ENCODE data around the gene ZBTB7A. TPM values are rescaled to one million over a fixed set of nuclear protein-coding genes. Genes with fewer than 3 reads are reported as not detected.
"Not testable (repeated sequence)": the region's sequence is repeated elsewhere in the genome, so short reads cannot be mapped to it uniquely, and the experiment has no call there.

ZBTB7A gene
- total RNA-seq, 1 donor from 2014 or later = 21.0 TPM

- H3K27me3 Mint-ChIP-seq = no peaks in the 10 kb centered on the region
- no peaks in the 10 kb centered on the region for H3K9me3 Mint-ChIP-seq
- no peaks in the 10 kb centered on the region for H3K36me3 Mint-ChIP-seq
- H3K4me3 Mint-ChIP-seq = no peak overlapping the region
- no peak for TF ChIP-seq CTCF (conservative IDR thresholded peaks at IDR 0.05)
- H3K4me1 Mint-ChIP-seq (ENCODE audit: unreplicated experiment) = peaks cover 21% of the 10 kb centered on the region
- no peak for DNase-seq (ENCODE audit: extremely low spot score, unreplicated experiment)
- no peak overlapping the region for H3K27ac Mint-ChIP-seq
Measured at GRCh38 chr19:4013886-4014540, 52.7 kb downstream of the ZBTB7A start.

GRCh38 chr19:4012975-4013634 is 53.6 kb downstream of the ZBTB7A start:
- Mint-ChIP-seq H3K27me3 (no peaks in the 10 kb centered on the region), H3K4me3 (no peak overlapping the region), H3K4me1 (ENCODE audit: unreplicated experiment) (peaks cover 28% of the 10 kb centered on the region), H3K9me3 (no peaks in the 10 kb centered on the region), H3K27ac (no peak overlapping the region), H3K36me3 (no peaks in the 10 kb centered on the region)
- TF ChIP-seq CTCF (conservative IDR thresholded peaks at IDR 0.05) = no peak
- no peak for DNase-seq (ENCODE audit: extremely low spot score, unreplicated experiment)

- no peak for DNase-seq (ENCODE audit: extremely low spot score, unreplicated experiment)
- no peak for TF ChIP-seq CTCF (conservative IDR thresholded peaks at IDR 0.05)
- Mint-ChIP-seq H3K9me3 (no peaks in the 10 kb centered on the region), H3K4me1 (ENCODE audit: unreplicated experiment) (peaks cover 28% of the 10 kb centered on the region), H3K27me3 (no peaks in the 10 kb centered on the region), H3K27ac (peak overlapping the region; percentile 88), H3K36me3 (no peaks in the 10 kb centered on the region), H3K4me3 (peak overlapping the region; percentile 61)
Measured at GRCh38 chr19:4012092-4012974, 54.4 kb downstream of the ZBTB7A start.

GRCh38 chr19:4011430-4011829 is 55.3 kb downstream of the ZBTB7A start:
- H3K9me3 Mint-ChIP-seq; DNase-seq (ENCODE audit: extremely low spot score, unreplicated experiment); H3K27ac Mint-ChIP-seq; H3K36me3 Mint-ChIP-seq; H3K27me3 Mint-ChIP-seq: not testable (repeated sequence)
- H3K4me3 Mint-ChIP-seq = peak overlapping the region; percentile 59
- H3K4me1 Mint-ChIP-seq (ENCODE audit: unreplicated experiment) = peaks cover 28% of the 10 kb centered on the region

- no peak for DNase-seq (ENCODE audit: extremely low spot score, unreplicated experiment)
- Mint-ChIP-seq H3K27ac (no peak overlapping the region), H3K4me1 (ENCODE audit: unreplicated experiment) (peaks cover 28% of the 10 kb centered on the region), H3K27me3 (no peaks in the 10 kb centered on the region), H3K4me3 (peak overlapping the region; percentile 59), H3K9me3 (no peaks in the 10 kb centered on the region), H3K36me3 (no peaks in the 10 kb centered on the region)
- TF ChIP-seq CTCF (conservative IDR thresholded peaks at IDR 0.05) = no peak
Measured at GRCh38 chr19:4010808-4011110, 55.9 kb downstream of the ZBTB7A start.

Measured in type B pancreatic cell (in vitro differentiated cells).